Kidney epithelial cell (primary cell): ENCODE results near the gene ADAM33. TPM values are rescaled to one million over a fixed set of nuclear protein-coding genes. Genes with fewer than 3 reads are reported as not detected.

Experiments
- DNase-seq: peaks from one replicate; pipeline ENCODE4 v3.0.0-alpha.2; 2010; ENCODE audit warnings: low read depth
- H3K27me3 ChIP-seq: 2 replicates; pipeline ENCODE4 v1.6.0; 2011; ENCODE audit warnings: low read length; ENCODE audit not compliant: control insufficient read depth, insufficient read depth
- H3K36me3 ChIP-seq: 2 replicates; pipeline ENCODE4 v1.5.1; 2011; ENCODE audit warnings: low read length; ENCODE audit not compliant: control insufficient read depth, insufficient read depth
- H3K4me3 ChIP-seq: 2 replicates; pipeline ENCODE4 v1.5.1; 2011; ENCODE audit warnings: low read depth, mild to moderate bottlenecking, control low read depth, low read length
- total RNA-seq: library from RNA; depleted of rRNA; stranded (reverse); fragments of >200 nt; gene quantifications from 2 replicates; pipeline ENCODE4 v1.2.3, GENCODE V29; 2015
- TF ChIP-seq, protein P1 (sequence below): IDR thresholded peaks from 2 replicates; pipeline ENCODE4 v1.5.1; 2011; ENCODE audit warnings: mild to moderate bottlenecking, moderate library complexity, low read length, control low read depth, inconsistent platforms; ENCODE audit not compliant: insufficient read depth, poor library complexity, severe bottlenecking

The ADAM33 gene
- total RNA-seq, 1 donor from 2014 or later: 0.13 TPM

DNA sequence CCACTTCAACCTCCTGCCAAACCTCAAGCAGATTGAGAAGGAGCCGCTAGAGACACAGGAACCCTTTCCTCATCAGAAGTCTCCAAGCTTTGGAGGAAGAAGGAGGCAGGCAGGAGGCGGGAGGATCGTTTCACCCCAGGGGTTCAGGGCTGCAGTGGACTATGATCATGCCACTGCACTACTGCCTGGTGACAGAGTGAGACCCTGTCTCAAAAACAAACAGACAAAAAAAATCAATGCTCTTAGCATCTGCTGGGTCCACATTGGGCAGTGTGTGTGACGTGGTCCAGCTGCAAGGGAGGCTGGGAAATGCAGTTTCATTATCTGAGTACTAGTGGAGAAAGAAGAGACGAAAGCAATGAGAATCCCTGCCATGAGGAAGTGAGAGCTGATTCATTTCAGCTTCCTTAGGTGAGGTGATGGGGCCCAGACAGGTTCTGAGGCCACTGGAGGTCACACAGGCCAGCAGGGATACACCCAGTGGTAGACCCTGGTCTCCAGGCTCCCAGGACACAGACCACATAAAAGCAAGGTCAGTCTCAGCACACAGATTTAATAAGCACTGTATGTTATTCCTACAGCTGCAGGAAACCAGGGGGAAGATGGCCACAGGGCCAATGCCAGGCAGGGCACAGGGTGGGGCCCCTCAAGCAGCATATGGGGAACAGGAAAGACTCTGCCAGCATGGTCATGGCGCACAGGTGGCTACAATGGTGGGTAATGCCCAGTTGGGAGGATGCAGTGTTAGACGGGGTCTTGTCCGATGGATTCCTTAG lies 22.9 kb downstream of the ADAM33 start:
- TF ChIP-seq, protein P1, sequence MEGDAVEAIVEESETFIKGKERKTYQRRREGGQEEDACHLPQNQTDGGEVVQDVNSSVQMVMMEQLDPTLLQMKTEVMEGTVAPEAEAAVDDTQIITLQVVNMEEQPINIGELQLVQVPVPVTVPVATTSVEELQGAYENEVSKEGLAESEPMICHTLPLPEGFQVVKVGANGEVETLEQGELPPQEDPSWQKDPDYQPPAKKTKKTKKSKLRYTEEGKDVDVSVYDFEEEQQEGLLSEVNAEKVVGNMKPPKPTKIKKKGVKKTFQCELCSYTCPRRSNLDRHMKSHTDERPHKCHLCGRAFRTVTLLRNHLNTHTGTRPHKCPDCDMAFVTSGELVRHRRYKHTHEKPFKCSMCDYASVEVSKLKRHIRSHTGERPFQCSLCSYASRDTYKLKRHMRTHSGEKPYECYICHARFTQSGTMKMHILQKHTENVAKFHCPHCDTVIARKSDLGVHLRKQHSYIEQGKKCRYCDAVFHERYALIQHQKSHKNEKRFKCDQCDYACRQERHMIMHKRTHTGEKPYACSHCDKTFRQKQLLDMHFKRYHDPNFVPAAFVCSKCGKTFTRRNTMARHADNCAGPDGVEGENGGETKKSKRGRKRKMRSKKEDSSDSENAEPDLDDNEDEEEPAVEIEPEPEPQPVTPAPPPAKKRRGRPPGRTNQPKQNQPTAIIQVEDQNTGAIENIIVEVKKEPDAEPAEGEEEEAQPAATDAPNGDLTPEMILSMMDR: no peak
- H3K27me3 ChIP-seq: peaks cover 61% of the 10 kb centered on the region
- no peak overlapping the region for H3K4me3 ChIP-seq

DNA sequence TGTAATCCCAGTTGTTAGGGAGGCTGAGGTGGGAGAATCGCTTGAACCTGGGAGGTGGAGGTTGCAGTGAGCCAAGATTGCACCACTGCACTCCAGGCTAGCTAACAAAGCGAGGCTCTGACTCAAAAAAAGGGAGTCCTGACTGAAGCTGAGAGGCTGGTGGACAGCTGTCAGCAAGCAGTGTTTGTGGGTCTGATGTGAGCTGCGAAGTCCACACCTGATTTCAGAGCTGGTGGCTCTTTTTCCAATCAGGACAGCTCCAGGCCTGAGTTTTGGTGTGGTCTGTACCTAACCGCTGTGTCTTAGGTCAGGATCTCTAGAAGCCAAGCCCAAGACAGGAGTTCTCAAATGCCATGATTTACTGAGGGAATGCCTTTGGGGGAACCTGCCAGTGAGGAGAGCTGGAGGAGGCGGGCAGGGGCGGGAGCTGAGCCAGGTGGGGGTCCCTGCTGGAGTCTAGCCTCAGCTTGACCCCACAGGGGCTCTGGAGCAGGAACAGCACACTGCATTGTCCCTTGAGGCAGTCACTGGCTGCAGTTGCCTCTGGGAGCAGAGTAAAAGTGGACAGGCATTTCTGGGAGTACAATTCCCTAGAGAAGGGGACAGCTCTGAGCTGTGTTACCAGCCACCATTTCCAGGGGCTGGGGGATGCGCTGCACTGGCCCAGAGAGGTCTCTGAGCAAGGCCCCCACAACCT lies 23.6 kb downstream of the ADAM33 start:
- H3K27me3 ChIP-seq: peaks cover 57% of the 10 kb centered on the region
- H3K36me3 ChIP-seq: no peaks in the 10 kb centered on the region
- no peak overlapping the region for H3K4me3 ChIP-seq
- DNase-seq: no peak
- TF ChIP-seq, protein P1: no peak

More for the DNA sequence above, 22.9 kb downstream of the ADAM33 start:
- DNase-seq: no peak
- no peaks in the 10 kb centered on the region for H3K36me3 ChIP-seq

DNA sequence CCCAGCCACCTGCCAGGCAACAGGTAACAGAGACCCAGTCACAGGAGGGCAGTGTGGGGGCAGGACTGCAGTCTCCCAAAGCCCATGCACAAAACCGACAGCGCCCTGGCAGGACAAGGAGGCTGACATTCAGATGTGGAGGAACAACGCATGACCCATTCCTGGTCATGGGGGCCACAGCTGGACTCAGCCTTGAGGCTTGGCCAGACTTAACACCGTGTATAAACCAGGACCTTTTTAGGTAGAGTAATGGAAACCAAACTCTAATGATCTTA lies 26.7 kb downstream of the ADAM33 start:
- Histone ChIP-seq H3K4me3 (no peak overlapping the region), H3K36me3 (no peaks in the 10 kb centered on the region), H3K27me3 (peaks cover 27% of the 10 kb centered on the region)
- no peak for DNase-seq
- TF ChIP-seq, protein P1: no peak

DNA sequence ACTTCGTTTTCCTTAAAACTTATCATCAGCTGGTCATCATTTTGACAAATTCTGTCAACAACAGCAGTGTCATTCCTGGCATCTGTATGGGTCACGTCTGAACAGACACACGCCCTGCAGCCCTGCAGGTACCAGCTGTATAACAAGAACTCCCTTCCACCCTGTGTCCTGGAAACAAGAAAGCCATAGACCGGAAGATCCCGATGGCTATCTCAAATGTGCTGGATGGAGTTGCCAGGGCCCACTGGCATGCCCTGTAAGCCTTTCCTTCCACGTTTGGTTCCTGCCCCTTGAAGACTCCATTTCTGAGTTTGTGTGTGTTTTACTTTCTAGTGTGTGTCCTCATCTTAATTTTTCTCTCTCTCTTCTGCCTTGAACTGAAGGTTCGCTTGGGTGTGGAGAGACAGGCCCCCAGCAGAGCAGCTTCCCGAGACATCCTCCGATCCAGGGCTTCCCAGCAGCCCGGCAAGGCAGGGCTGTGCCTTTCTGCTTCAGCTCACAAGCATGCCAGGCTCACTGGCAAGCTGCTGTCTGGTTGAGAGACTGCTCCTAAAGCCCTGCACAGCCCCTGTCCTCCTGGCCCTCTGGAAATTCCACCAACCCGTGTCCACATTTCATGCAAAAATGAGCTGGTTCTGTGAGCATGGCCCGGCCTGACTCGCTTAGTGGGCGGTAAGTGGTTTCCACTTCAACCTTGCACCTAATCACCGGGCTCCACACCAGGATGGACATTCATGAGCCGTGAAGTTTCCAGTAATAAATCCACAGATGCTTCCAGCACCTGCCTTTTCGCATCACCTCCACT lies 27.3 kb downstream of the ADAM33 start:
- no peak for DNase-seq
- TF ChIP-seq, protein P1: no peak
- Histone ChIP-seq H3K4me3 (no peak overlapping the region), H3K36me3 (no peaks in the 10 kb centered on the region), H3K27me3 (peaks cover 22% of the 10 kb centered on the region)

DNA sequence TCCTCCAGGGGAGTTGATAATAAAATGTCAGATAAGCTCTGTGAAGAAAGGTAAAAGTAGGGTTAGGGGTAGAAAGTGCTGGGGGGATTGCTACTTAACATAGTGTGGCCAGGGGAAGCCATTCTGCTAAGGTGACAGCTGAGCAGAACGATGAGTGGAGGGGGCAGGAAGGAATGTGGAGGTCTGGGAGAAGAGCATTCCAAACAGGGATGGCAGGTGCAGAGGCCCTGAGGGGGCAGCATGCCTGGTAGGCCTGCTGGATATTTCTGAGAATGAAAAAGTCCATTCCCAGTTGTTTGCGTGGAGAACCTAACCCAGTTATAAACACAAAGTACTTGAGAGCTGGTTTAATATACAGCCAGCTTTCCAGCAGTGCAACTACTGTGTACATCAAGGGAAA lies 27.9 kb downstream of the ADAM33 start:
- peaks cover 16% of the 10 kb centered on the region for H3K27me3 ChIP-seq
- no peak overlapping the region for H3K4me3 ChIP-seq
- TF ChIP-seq, protein P1: no peak
- DNase-seq: no peak
- no peaks in the 10 kb centered on the region for H3K36me3 ChIP-seq
